ENCODE results near the gene IPPK.

DNA sequence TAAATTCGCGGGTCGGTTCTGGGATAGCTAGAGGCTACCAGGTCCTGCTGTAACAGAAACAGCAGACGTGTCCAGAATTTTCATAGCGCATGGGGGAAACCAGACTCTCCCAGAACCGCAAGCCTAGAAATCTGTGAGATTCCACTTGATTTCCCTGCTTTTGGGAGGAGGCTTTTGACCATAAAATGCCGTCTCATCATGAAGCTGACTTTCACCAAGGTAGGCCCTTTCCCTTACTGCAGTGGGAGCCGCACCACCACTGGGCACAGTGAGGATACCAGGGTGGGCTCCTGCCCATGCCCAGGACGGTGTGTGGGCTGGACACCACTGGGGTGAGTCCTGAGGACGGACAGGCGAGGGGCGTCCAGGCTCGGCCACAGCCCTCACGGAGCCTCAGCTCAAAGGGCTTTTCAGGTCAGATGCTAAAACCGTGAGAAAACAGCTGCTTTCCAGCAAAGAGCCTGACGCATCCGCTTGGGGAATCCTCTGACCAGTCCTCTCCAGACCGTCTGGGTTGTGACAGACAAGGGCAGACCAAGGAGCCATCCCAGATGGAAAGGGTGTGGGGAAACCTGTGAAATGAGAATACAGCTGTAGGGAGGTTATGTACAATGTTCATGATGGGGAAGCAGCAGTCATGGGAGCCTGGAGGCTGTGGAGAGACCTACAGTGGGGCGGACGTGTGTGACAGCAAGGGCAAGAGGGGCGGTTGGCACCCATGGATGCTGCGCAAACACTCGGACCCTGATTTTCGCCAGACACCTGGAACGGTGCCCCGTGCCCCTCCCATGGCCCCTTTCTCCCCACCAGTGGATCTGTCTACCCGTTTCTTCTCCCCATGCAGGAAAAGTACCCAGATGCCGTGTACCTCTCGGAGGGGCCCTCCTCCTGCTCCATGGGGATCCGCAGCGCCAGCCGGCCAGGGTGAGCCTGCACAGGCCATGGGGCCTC lies 59.2 kb downstream of the IPPK start:
- TF ChIP-seq GATA2 (IDR thresholded peaks at IDR 0.05; ENCODE audit: low read depth, low read length): no peak
- TF ChIP-seq GATA3 (IDR thresholded peaks at IDR 0.05; ENCODE audit: low read depth, low read length): no peak
